GM19023 (cell line): ENCODE results near the gene TBC1D24.

Experiments
- ATAC-seq: cut with Tn5 transposase; IDR thresholded peaks from one replicate; pipeline ENCODE4 v1.9.1; 2021; ENCODE audit warnings: mild to moderate bottlenecking, moderate library complexity; ENCODE audit not compliant: unreplicated experiment

Gene TBC1D24

GRCh38 chr16:2497695-2498484 lies 23.0 kb downstream of the TBC1D24 start:
- no peak for ATAC-seq

GRCh38 chr16:2498531-2499253 lies 23.8 kb downstream of the TBC1D24 start:
- no peak for ATAC-seq

GRCh38 chr16:2499454-2499853 lies 24.5 kb downstream of the TBC1D24 start:
- ATAC-seq: no peak

- ATAC-seq: no peak
These were observed 25.0 kb downstream of the TBC1D24 start for GRCh38 chr16:2499890-2500429.

- ATAC-seq: no peak
These were observed 25.5 kb downstream of the TBC1D24 start for GRCh38 chr16:2500430-2500917.

GRCh38 chr16:2500918-2501750 lies 26.2 kb downstream of the TBC1D24 start:
- ATAC-seq: no peak

- ATAC-seq: no peak
These were observed 27.3 kb downstream of the TBC1D24 start for GRCh38 chr16:2501946-2502895.

GRCh38 chr16:2505695-2506094 lies 30.8 kb downstream of the TBC1D24 start:
- ATAC-seq: no peak

GRCh38 chr16:2507052-2507659 lies 32.2 kb downstream of the TBC1D24 start:
- no peak for ATAC-seq

GRCh38 chr16:2507665-2508064 lies 32.7 kb downstream of the TBC1D24 start:
- ATAC-seq: no peak

- no peak for ATAC-seq
These were observed 33.9 kb downstream of the TBC1D24 start for GRCh38 chr16:2508722-2509400.

GRCh38 chr16:2511128-2511800 lies 36.3 kb downstream of the TBC1D24 start:
- ATAC-seq: no peak

- ATAC-seq: no peak
These were observed 37.2 kb downstream of the TBC1D24 start for GRCh38 chr16:2511996-2512734.

- ATAC-seq: no peak
These were observed 37.9 kb downstream of the TBC1D24 start for GRCh38 chr16:2512735-2513404.

GRCh38 chr16:2513405-2514332 lies 38.7 kb downstream of the TBC1D24 start, which contains the start of gene ATP6V0C:
Gene ATP6V0C (plus strand): TSS chr16:2513952. CDS start chr16:2514104, 152 bp downstream.
- ATAC-seq: peak; percentile 70
